Brain microvascular endothelial cell (primary cell): ENCODE measurements around the gene LTBP1.
A peak's percentile ranks its signal among the peaks of the same experiment; 100 is the strongest.

Source experiments
- DNase-seq: peaks from one replicate; pipeline ENCODE4 v3.0.0-alpha.2; 2020
- H3K27ac ChIP-seq: fragments of 250-450 bp; sonication (Bioruptor Pico); 2 replicates; pipeline ENCODE4 v1.5.1; 2020; ENCODE audit warnings: mild to moderate bottlenecking, moderate library complexity
- H3K27me3 ChIP-seq: fragments of 250-450 bp; sonication (Bioruptor Pico); replicated peaks from 2 replicates; pipeline ENCODE4 v1.5.1; 2020; ENCODE audit warnings: mild to moderate bottlenecking
- H3K36me3 ChIP-seq: fragments of 250-450 bp; sonication (Bioruptor Pico); replicated peaks from 2 replicates; pipeline ENCODE4 v1.5.1; 2020; ENCODE audit warnings: mild to moderate bottlenecking
- H3K4me3 ChIP-seq: 2 replicates; pipeline ENCODE4 v1.5.1; 2011; ENCODE audit warnings: low read depth, mild to moderate bottlenecking, control low read depth, low read length, moderate library complexity
- in situ Hi-C: cut with HindIII; loops from 2 replicates; pipeline ENCODE4 v1.10.0; 2017; ENCODE audit warnings: low sequenced_read_pairs, low pct_ligation_motif_present
- TF ChIP-seq, protein P1 (sequence below): IDR thresholded peaks from 2 replicates; pipeline ENCODE4 v1.5.1; 2011; ENCODE audit warnings: low read depth, mild to moderate bottlenecking, moderate library complexity, low read length, control low read depth, inconsistent platforms; ENCODE audit errors: missing control alignments

Gene LTBP1

DNA sequence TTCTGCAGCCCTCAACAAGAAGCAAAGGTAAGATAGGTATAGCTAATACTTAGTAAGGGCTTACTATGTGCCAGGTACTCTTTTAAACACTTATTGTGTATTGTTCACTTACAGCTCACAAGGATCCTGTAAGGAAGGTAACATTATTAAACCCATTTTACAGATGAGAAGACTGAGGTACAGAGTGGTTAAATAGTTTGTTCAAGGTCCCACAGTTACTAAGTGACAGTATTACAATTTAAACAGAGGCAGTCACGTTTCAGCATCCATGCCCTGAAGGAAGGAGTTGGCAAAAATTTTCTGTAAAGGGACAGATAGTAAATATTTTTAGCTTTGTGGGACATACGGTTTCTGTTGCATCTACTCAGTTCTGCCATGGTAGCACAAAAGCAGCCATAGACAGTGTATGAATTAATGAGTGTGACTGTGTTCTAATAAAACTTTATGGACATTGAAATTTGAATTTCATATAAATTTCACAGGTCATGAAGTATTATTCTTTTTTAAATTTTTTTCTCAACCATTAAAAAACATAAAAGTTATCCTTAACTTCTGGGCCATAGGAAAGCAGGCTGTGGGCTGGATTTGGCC, 75.7 kb downstream of the LTBP1 start:
- no peak for DNase-seq
- TF ChIP-seq, protein P1, sequence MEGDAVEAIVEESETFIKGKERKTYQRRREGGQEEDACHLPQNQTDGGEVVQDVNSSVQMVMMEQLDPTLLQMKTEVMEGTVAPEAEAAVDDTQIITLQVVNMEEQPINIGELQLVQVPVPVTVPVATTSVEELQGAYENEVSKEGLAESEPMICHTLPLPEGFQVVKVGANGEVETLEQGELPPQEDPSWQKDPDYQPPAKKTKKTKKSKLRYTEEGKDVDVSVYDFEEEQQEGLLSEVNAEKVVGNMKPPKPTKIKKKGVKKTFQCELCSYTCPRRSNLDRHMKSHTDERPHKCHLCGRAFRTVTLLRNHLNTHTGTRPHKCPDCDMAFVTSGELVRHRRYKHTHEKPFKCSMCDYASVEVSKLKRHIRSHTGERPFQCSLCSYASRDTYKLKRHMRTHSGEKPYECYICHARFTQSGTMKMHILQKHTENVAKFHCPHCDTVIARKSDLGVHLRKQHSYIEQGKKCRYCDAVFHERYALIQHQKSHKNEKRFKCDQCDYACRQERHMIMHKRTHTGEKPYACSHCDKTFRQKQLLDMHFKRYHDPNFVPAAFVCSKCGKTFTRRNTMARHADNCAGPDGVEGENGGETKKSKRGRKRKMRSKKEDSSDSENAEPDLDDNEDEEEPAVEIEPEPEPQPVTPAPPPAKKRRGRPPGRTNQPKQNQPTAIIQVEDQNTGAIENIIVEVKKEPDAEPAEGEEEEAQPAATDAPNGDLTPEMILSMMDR = no peak
- in situ Hi-C loops = no loop called here
- Histone ChIP-seq H3K4me3 (no peak overlapping the region), H3K27ac (peak overlapping the region; percentile 87), H3K27me3 (no peaks in the 10 kb centered on the region), H3K36me3 (no peaks in the 10 kb centered on the region)

DNA sequence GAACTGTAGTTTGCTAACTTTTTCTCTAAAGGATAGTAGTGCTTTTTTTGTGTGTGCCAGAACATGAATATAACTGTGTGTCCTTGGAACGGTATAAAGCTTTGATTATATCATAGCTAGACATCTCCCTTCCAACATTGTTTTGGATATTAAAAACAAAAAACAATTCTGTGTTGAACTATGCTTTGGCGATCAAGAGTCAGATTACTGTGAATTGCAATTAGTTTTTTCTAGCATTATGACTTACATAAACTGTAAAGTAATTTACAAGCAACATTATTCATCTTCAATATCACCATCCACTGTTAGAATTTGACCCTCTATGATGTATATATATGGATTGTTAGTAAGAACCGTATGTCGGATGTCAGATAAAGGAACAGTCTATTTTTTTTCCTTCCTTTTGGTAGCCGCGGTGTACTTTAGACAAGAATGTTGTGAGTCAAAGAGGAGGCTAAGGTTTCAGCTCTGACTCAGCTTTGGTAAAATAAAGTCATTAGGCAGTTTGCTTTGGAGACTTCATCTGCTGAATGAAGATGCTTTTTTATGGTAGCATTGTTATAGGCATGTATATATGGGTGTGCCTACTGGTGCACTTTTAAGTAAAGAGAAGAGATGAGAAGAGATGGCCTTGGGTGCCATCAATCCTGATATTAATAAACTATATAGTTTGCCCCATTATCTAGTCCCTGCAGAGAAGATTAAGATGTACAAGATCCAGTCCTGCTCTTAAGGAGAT, 76.4 kb downstream of the LTBP1 start:
- H3K4me3 ChIP-seq = no peak overlapping the region
- no peaks in the 10 kb centered on the region for H3K27me3 ChIP-seq
- TF ChIP-seq, protein P1 = no peak
- peak; percentile 84 for DNase-seq
- in situ Hi-C loops = no loop called here
- H3K36me3 ChIP-seq = no peaks in the 10 kb centered on the region
- peak overlapping the region; percentile 87 for H3K27ac ChIP-seq

DNA sequence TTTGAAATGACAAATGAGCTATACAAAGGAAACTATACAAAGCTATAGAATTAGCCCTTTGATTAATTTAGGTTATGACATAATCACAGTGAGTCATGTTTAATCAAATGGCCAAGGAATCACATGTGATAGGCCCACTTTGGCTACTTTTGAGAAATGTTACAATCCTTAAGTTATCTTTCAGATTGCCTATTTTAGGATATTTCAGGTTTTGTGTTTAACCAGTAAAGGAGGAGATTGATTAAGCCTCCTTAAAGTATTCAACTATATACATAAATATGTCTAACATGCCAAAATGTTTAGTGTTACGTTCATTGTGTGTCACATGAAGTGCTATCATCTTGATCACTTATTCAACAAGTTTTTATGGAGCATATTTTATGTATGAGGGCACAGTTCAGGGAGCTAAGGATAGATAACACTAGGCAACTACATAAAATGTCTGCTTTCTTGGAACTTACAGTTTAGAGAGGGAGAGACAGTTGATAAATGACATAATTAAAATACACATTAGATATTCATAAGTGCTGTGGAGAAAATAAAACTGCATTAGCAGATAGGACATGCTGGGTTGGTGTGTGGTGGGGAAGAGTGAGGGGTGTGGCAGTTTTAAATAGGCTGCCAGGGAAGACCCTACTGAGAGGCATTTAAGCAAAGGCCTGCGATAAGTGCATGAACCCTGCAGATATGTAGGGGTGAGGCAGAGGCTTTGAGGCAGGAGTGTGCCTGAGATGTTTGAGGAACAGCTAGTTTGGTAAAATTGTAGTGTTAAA, 77.2 kb downstream of the LTBP1 start:
- no peak overlapping the region for H3K4me3 ChIP-seq
- no peaks in the 10 kb centered on the region for H3K36me3 ChIP-seq
- TF ChIP-seq, protein P1 = no peak
- in situ Hi-C loops = no loop called here
- no peaks in the 10 kb centered on the region for H3K27me3 ChIP-seq
- no peak for DNase-seq
- peak overlapping the region; percentile 87 for H3K27ac ChIP-seq

DNA sequence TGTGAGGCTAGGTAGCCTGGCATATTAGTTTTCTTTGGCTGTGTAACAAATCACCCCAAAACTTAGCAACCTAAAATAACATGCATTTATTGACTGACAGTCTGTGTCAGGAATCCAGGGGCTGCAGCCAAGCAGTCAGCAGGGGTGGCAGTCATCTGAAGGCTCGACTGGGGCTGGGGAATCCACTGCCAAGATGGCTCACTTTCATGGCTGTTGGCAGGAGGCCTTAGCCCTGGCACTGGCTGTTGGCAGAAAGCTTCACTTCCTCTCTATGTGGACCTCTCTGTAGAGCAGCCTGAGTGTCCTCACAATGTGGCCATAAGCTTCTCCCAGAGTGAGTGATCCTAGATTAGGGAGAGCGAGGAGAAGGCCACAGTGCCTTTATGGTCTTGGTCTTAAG, 78.0 kb downstream of the LTBP1 start:
- in situ Hi-C loops = no loop called here
- TF ChIP-seq, protein P1 = no peak
- Histone ChIP-seq H3K4me3 (no peak overlapping the region), H3K36me3 (no peaks in the 10 kb centered on the region), H3K27me3 (no peaks in the 10 kb centered on the region), H3K27ac (no peak overlapping the region)
- DNase-seq = no peak

DNA sequence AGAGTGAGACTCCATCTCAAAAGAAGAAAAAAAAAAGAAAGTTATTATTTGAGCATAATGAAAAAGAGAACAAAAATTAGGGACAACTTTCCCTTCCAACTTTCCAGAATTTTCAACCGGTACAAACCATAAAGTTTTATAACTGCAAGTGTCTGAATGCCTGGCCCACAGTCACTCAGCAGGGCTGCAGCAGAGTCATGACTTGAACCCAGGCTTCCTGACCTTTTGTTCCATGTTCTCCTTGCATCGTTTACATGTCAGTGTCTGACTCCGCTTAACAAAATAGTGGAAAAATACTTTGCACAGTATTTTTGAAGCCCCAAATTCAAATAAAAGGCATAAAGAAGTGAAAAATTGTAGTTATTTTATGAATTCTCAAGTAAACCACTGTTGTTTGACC, 82.7 kb downstream of the LTBP1 start:
- in situ Hi-C loops = no loop called here

More for the DNA sequence above, 82.7 kb downstream of the LTBP1 start:
- TF ChIP-seq, protein P1 = no peak
- H3K27me3 ChIP-seq = no peaks in the 10 kb centered on the region
- H3K36me3 ChIP-seq = no peaks in the 10 kb centered on the region
- no peak overlapping the region for H3K27ac ChIP-seq
- no peak for DNase-seq
- no peak overlapping the region for H3K4me3 ChIP-seq
